ENCODE measurements around the gene CCDC97.
"Not testable (repeated sequence)": the region's sequence is repeated elsewhere in the genome, so short reads cannot be mapped to it uniquely, and the experiment has no call there.

The CCDC97 gene
- total RNA-seq, result 14.3 to 18.9 reads per million in 2 donors

GRCh38 chr19:41310033-41310831 is at the start of gene CCDC97:
TSS of gene CCDC97 (plus strand) at chr19:41310172. CDS start at chr19:41310311, 139 bp downstream.
- peak; percentile 77 to 93 (median 85) for DNase-seq

- DNase-seq, result no peak
Observed at GRCh38 chr19:41261474-41262190, 48.3 kb upstream of the CCDC97 start.

- DNase-seq, result peak; percentile 64 to 99 (median 87)
Observed at GRCh38 chr19:41263042-41263849, 46.7 kb upstream of the CCDC97 start.

GRCh38 chr19:41263850-41264580 is 46.0 kb upstream of the CCDC97 start, which contains the start of gene HNRNPUL1:
TSS of gene HNRNPUL1 (plus strand) at chr19:41264372. CDS start at chr19:41264504, 132 bp downstream.
- DNase-seq, result peak; percentile 94 to 100 (median 98)

GRCh38 chr19:41264581-41265394 is 45.2 kb upstream of the CCDC97 start:
- peak; percentile 11 to 75 (median 37) for DNase-seq

- DNase-seq, result peak in 1 of 5 experiments; percentile 19
Observed at GRCh38 chr19:41265395-41266153, 44.4 kb upstream of the CCDC97 start.

- DNase-seq, result no peak
Observed at GRCh38 chr19:41269055-41269454, 40.9 kb upstream of the CCDC97 start.

GRCh38 chr19:41269571-41269970 is 40.4 kb upstream of the CCDC97 start:
- DNase-seq, result no peak

GRCh38 chr19:41273076-41273475 is 36.9 kb upstream of the CCDC97 start:
- DNase-seq, result no peak

GRCh38 chr19:41274802-41275201 is 35.2 kb upstream of the CCDC97 start:
- no peak for DNase-seq

GRCh38 chr19:41276231-41276630 is 33.7 kb upstream of the CCDC97 start:
- no peak for DNase-seq

GRCh38 chr19:41278478-41278877 is 31.5 kb upstream of the CCDC97 start:
- no peak for DNase-seq

GRCh38 chr19:41288673-41289530 is 21.1 kb upstream of the CCDC97 start:
- DNase-seq, result no peak

GRCh38 chr19:41289814-41290213 is 20.2 kb upstream of the CCDC97 start:
- not testable (repeated sequence) for DNase-seq

- no peak for DNase-seq
Observed at GRCh38 chr19:41294393-41294792, 15.6 kb upstream of the CCDC97 start.

GRCh38 chr19:41295499-41295898 is 14.5 kb upstream of the CCDC97 start:
- no peak for DNase-seq

- DNase-seq, result peak in 1 of 5 experiments; percentile 56
Observed at GRCh38 chr19:41296433-41296871, 13.5 kb upstream of the CCDC97 start.

GRCh38 chr19:41297628-41298347 is 12.2 kb upstream of the CCDC97 start:
- DNase-seq, result no peak

All from T-helper 2 cell (primary cell).